Esophagus squamous epithelium (tissue), 5 donors: ENCODE measurements around the gene CEP164. TPM values are rescaled to one million over a fixed set of nuclear protein-coding genes. Genes with fewer than 3 reads are reported as not detected.
"Not testable (repeated sequence)": the region's sequence is repeated elsewhere in the genome, so short reads cannot be mapped to it uniquely, and the experiment has no call there.

Experiments
- DNase-seq: peaks from one replicate; lab custom pipeline; 2025; lab: John Stamatoyannopoulos, UW
- H3K27ac ChIP-seq, 4 donors: fragments of 200-600 bp; sonication (generic); one replicate each; pipeline ENCODE4 v1.5.1; 2016 to 2019; ENCODE audit warnings: mild to moderate bottlenecking in 1 of 4
- H3K27me3 ChIP-seq, 4 donors: fragments of 200-600 bp; sonication (generic); 1 replicate in 3 of 4; 2 replicates in 1 of 4; pipeline versions ENCODE4 v1.5.1 to v1.6.0; 2017 to 2021; ENCODE audit warnings: antibody characterized with exemption in 1 of 4
- H3K36me3 ChIP-seq, 3 donors: fragments of 200-600 bp; sonication (generic); one replicate each; pipeline ENCODE4 v1.5.1; 2016 to 2019
- H3K4me1 ChIP-seq, 3 donors: fragments of 200-600 bp; sonication (generic); one replicate each; pipeline ENCODE4 v1.5.1; 2017 to 2019
- H3K4me3 ChIP-seq, 4 donors: fragments of 200-600 bp; sonication (generic); 1 replicate in 3 of 4; 2 replicates in 1 of 4; pipeline ENCODE4 v1.5.1; 2016 to 2019; ENCODE audit warnings: mild to moderate bottlenecking in 2 of 4, moderate library complexity in 1 of 4
- H3K9me3 ChIP-seq, 3 donors: fragments of 200-600 bp; sonication (generic); one replicate each; pipeline ENCODE4 v1.5.1; 2016 to 2019
- CTCF ChIP-seq, 6 experiments: fragments of 450-650 bp in 4 of 6; fragments of 200-600 bp in 2 of 6; sonication (generic) in 2 of 6; IDR thresholded peaks; one replicate each; pipeline ENCODE4 v1.5.1; 2016 to 2019; ENCODE audit warnings: antibody characterized with exemption in 6 of 6, mild to moderate bottlenecking in 4 of 6, moderate library complexity in 4 of 6
- POLR2A ChIP-seq, 4 donors: fragments of 450-650 bp; IDR thresholded peaks; one replicate each; pipeline ENCODE4 v1.6.1; 2017; ENCODE audit warnings: antibody characterized with exemption in 4 of 4, mild to moderate bottlenecking in 4 of 4, moderate library complexity in 3 of 4
- WGBS, 2 donors: methylation state at CpG; one replicate each; pipeline ENCODE4 v1.1.5; 2018; 5-methylcytosine and 5-hydroxymethylcytosine counted together
- intact Hi-C: fragments of 100-400 bp; cut with DNase I; formaldehyde crosslinking; loops from one replicate; pipeline ENCODE4 v1.15.0; 2022
- total RNA-seq, 4 donors: library from RNA; depleted of rRNA; stranded (reverse); fragments of >200 nt; gene quantifications; one replicate each; pipeline ENCODE4 v1.1.0, GENCODE V29; 2016
- donor health status: DM: yes; HTN: yes; CAD: no.

The CEP164 gene
- total RNA-seq, 4 donors from 2014 or later = 7.3 to 20.0 (median 13.0) TPM

DNA sequence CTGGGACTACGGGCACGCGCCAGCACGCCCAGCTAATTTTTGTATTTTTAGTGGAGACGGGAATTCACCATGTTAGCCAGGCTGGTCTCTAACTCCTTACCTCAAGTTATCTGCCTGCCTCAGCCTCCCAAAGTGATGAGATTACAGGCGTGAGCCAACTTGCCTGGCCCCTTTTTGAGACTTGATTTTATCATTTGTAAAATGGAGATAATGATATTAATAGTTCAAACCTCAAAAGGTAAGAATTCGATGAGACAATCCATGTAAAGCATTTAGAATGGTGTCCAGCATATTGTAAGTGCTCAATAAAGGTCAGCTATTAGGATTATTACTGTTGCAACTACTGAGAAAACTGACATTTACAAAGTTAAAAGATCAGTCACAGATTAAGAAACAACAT, 8.9 kb upstream of the CEP164 start:
- 80 to 81% methylated on average over 7 of the region's 7 CpGs for WGBS, 2 donors
- Histone ChIP-seq H3K36me3 (no peaks in the 10 kb centered on the region), H3K9me3 (no peaks in the 10 kb centered on the region), H3K27me3 (no peaks in the 10 kb centered on the region), H3K27ac (no peak overlapping the region), H3K4me1 (peaks cover 13 to 34% (median 18%) of the 10 kb centered on the region in 3 donors), H3K4me3 (no peak overlapping the region)
- intact Hi-C loops = no loop called here
- no peak for DNase-seq
- TF ChIP-seq CTCF (IDR thresholded peaks at IDR 0.05) (no peak), POLR2A (IDR thresholded peaks at IDR 0.05) (no peak)

- no peaks in the 10 kb centered on the region for H3K9me3 ChIP-seq
- intact Hi-C loops = no loop called here
- 67 to 78% methylated on average over 5 of the region's 5 CpGs for WGBS, 2 donors
- no peaks in the 10 kb centered on the region for H3K27me3 ChIP-seq
- no peak for TF ChIP-seq POLR2A (IDR thresholded peaks at IDR 0.05)
- no peak for TF ChIP-seq CTCF (IDR thresholded peaks at IDR 0.05)
- H3K4me1 ChIP-seq = peaks cover 12 to 28% (median 18%) of the 10 kb centered on the region in 3 donors
- no peak overlapping the region for H3K4me3 ChIP-seq
- no peak for DNase-seq
- H3K27ac ChIP-seq = no peak overlapping the region
- H3K36me3 ChIP-seq = no peaks in the 10 kb centered on the region
These were observed 8.3 kb upstream of the CEP164 start for GRCh38 chr11:117319214-117319840.

GRCh38 chr11:117327255-117327566, 443 bp upstream of the CEP164 start:
- H3K9me3 ChIP-seq, H3K27me3 ChIP-seq, intact Hi-C loops, H3K36me3 ChIP-seq, DNase-seq: not testable (repeated sequence)
- H3K27ac ChIP-seq = peak overlapping the region in 3 of 4 donors; percentile 86 to 96 (median 95)
- peaks cover 7 to 24% (median 11%) of the 10 kb centered on the region in 3 donors for H3K4me1 ChIP-seq
- WGBS, 2 donors = 11 to 12% methylated on average over 5 of the region's 5 CpGs
- peak overlapping the region; percentile 45 to 89 (median 64) for H3K4me3 ChIP-seq

DNA sequence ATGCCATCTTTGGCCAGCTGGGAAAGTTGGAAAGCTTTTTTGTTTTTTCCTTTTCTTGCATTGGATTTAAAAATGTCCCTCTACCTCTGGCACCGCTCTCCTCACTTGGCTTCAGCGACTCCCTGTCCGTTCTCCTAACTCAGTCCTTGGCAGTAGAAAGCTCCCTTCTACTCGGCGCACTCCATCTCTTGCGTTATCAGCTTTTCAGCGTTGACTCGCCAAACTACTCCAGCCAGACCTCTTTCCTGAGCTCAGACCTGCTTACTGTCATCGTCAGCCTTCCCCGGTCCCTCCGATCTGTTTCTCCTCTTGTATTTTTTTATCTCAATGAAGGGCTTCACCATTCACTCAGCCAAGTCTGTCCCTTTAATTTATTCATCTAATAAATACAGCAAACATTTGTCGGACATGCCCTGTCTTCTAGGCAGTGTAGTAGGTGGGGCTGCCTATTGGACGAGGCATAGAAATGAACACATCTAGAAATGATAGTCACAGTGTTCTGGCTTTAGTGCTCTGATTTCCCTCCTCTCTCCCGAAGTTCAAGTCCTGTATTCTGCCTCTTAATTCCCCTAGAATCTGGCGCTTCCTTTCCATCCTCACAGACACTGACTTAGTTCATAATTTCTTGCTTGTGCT, 839 bp downstream of the CEP164 start:
- 5 to 7% methylated on average over 15 of the region's 15 CpGs for WGBS, 2 donors
- H3K27ac ChIP-seq = peak overlapping the region; percentile 79 to 96 (median 90)
- no peak for DNase-seq
- H3K27me3 ChIP-seq = no peaks in the 10 kb centered on the region
- TF ChIP-seq POLR2A (IDR thresholded peaks at IDR 0.05) = no peak
- intact Hi-C loops = no loop called here
- H3K36me3 ChIP-seq = no peaks in the 10 kb centered on the region
- no peaks in the 10 kb centered on the region for H3K9me3 ChIP-seq
- peak overlapping the region; percentile 45 to 89 (median 64) for H3K4me3 ChIP-seq
- peaks cover 7 to 24% (median 11%) of the 10 kb centered on the region in 3 donors for H3K4me1 ChIP-seq

- intact Hi-C loops = no loop called here
- peaks cover 7 to 24% (median 11%) of the 10 kb centered on the region in 3 donors for H3K4me1 ChIP-seq
- H3K4me3 ChIP-seq = no peak overlapping the region
- no peak for TF ChIP-seq CTCF (IDR thresholded peaks at IDR 0.05)
- no peak for TF ChIP-seq POLR2A (IDR thresholded peaks at IDR 0.05)
- WGBS, 2 donors = 50 to 53% methylated on average over 2 of the region's 2 CpGs
- H3K36me3 ChIP-seq = peaks cover 0 to 31% (median 0%) of the 10 kb centered on the region in 3 donors
- no peaks in the 10 kb centered on the region for H3K9me3 ChIP-seq
- H3K27me3 ChIP-seq = no peaks in the 10 kb centered on the region
- DNase-seq = no peak
- H3K27ac ChIP-seq = no peak overlapping the region
These were observed 5.2 kb downstream of the CEP164 start for GRCh38 chr11:117332843-117333242.

DNA sequence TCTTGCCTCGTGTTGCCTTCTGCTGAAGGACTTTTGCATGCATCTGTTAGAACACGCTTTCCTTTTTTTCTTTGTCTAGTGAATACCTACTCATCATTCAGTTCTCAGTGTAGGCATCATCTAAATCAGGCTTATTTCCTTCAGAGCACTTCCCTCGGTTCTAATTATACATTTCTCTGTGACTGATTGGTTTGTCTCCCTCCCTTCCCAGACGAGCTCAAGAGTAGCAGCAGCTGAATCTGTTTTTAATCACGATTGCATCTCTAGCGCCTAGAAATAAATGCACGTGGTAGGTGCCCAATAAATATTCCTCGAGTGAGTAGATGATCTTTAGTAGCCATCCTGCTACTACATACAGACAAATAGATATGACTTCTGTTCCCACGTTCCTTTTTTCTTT, 6.3 kb downstream of the CEP164 start:
- Histone ChIP-seq H3K4me1 (peaks cover 2 to 17% (median 7%) of the 10 kb centered on the region in 3 donors), H3K36me3 (peaks cover 0 to 42% (median 0%) of the 10 kb centered on the region in 3 donors), H3K27ac (no peak overlapping the region), H3K27me3 (no peaks in the 10 kb centered on the region), H3K4me3 (no peak overlapping the region), H3K9me3 (no peaks in the 10 kb centered on the region)
- WGBS, 2 donors = 70 to 72% methylated on average over 9 of the region's 9 CpGs
- no peak for DNase-seq
- intact Hi-C loops = no loop called here
- TF ChIP-seq POLR2A (IDR thresholded peaks at IDR 0.05) (no peak), CTCF (IDR thresholded peaks at IDR 0.05) (no peak)
